GM23338 (cell line): ENCODE data around the gene RUNX1.

ENCODE experiments used
- EZH2phosphoT487 ChIP-seq: fragments of 200-600 bp; sonication (generic); IDR thresholded peaks from one replicate; pipeline ENCODE4 v1.8.1; 2018; ENCODE audit warnings: antibody characterized with exemption; ENCODE audit not compliant: unreplicated experiment
- TF ChIP-seq, protein P1 (sequence below), 2 experiments: fragments of 200-600 bp in 1 of 2; sonication (generic) in 1 of 2; conservative IDR thresholded peaks; 2 replicates each; pipeline versions ENCODE4 v1.5.1 to v1.6.1; 2016 to 2017; ENCODE audit warnings: antibody characterized with exemption in 2 of 2, low read depth in 2 of 2, mild to moderate bottlenecking in 2 of 2, moderate library complexity in 1 of 2
- TF ChIP-seq, protein P2 (sequence below): IDR thresholded peaks from one replicate; pipeline ENCODE4 v1.6.1; 2018; ENCODE audit warnings: antibody characterized with exemption; ENCODE audit not compliant: unreplicated experiment

DNA sequence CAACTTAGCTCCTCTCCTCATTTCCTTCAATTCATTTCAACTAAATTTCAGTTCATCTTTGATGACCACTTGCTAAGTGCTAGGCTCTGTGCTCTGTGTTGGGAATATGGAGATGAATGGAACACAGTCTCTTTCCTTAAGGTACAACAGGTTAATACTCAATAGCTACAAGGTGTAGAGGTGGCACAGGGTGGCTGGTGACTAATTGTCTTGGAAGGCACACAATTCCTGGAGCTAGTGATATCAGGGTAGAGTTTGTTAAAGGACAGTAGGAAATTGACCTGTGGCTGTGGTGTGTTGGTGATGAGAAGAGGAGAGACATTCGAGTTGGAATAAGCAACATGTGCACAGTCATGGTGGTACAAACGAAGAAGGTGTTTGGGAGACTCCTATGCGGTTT lies 124.9 kb downstream of the RUNX1 start:
- TF ChIP-seq EZH2phosphoT487, result no peak
- TF ChIP-seq, protein P1, sequence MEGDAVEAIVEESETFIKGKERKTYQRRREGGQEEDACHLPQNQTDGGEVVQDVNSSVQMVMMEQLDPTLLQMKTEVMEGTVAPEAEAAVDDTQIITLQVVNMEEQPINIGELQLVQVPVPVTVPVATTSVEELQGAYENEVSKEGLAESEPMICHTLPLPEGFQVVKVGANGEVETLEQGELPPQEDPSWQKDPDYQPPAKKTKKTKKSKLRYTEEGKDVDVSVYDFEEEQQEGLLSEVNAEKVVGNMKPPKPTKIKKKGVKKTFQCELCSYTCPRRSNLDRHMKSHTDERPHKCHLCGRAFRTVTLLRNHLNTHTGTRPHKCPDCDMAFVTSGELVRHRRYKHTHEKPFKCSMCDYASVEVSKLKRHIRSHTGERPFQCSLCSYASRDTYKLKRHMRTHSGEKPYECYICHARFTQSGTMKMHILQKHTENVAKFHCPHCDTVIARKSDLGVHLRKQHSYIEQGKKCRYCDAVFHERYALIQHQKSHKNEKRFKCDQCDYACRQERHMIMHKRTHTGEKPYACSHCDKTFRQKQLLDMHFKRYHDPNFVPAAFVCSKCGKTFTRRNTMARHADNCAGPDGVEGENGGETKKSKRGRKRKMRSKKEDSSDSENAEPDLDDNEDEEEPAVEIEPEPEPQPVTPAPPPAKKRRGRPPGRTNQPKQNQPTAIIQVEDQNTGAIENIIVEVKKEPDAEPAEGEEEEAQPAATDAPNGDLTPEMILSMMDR (conservative IDR thresholded peaks at IDR 0.05; ENCODE audit: low read depth in 2 of 2), result no peak
- TF ChIP-seq, protein P2, sequence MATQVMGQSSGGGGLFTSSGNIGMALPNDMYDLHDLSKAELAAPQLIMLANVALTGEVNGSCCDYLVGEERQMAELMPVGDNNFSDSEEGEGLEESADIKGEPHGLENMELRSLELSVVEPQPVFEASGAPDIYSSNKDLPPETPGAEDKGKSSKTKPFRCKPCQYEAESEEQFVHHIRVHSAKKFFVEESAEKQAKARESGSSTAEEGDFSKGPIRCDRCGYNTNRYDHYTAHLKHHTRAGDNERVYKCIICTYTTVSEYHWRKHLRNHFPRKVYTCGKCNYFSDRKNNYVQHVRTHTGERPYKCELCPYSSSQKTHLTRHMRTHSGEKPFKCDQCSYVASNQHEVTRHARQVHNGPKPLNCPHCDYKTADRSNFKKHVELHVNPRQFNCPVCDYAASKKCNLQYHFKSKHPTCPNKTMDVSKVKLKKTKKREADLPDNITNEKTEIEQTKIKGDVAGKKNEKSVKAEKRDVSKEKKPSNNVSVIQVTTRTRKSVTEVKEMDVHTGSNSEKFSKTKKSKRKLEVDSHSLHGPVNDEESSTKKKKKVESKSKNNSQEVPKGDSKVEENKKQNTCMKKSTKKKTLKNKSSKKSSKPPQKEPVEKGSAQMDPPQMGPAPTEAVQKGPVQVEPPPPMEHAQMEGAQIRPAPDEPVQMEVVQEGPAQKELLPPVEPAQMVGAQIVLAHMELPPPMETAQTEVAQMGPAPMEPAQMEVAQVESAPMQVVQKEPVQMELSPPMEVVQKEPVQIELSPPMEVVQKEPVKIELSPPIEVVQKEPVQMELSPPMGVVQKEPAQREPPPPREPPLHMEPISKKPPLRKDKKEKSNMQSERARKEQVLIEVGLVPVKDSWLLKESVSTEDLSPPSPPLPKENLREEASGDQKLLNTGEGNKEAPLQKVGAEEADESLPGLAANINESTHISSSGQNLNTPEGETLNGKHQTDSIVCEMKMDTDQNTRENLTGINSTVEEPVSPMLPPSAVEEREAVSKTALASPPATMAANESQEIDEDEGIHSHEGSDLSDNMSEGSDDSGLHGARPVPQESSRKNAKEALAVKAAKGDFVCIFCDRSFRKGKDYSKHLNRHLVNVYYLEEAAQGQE, result no peak
